Measurements from ENCODE around the gene ASIC4.

DNA sequence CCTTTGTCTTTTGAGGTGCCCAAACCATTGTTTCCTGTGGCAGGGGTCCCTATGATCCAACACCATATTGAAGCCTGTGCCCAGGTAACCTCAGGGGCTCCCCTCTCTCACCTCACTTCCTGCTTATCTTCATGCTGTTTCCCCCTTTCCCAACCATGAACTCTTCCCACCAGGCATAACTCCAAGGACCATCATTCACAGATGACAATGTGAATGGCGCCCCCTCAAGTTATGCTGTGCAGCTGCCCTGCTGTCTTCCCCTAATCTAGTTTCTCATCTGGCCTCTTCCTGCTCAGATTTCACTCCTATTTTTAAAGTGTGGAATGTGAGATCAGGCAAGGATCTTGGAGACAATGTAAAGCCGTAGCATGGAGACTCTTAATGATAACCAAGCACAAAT lies 14.1 kb upstream of the ASIC4 start:
- TF ChIP-seq, protein P1, sequence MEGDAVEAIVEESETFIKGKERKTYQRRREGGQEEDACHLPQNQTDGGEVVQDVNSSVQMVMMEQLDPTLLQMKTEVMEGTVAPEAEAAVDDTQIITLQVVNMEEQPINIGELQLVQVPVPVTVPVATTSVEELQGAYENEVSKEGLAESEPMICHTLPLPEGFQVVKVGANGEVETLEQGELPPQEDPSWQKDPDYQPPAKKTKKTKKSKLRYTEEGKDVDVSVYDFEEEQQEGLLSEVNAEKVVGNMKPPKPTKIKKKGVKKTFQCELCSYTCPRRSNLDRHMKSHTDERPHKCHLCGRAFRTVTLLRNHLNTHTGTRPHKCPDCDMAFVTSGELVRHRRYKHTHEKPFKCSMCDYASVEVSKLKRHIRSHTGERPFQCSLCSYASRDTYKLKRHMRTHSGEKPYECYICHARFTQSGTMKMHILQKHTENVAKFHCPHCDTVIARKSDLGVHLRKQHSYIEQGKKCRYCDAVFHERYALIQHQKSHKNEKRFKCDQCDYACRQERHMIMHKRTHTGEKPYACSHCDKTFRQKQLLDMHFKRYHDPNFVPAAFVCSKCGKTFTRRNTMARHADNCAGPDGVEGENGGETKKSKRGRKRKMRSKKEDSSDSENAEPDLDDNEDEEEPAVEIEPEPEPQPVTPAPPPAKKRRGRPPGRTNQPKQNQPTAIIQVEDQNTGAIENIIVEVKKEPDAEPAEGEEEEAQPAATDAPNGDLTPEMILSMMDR (IDR thresholded peaks at IDR 0.05): no peak
- no peak for TF ChIP-seq POLR2A (IDR thresholded peaks at IDR 0.05)

Data from body of pancreas (tissue), 4 donors.